ENCODE results near the gene CNNM2. TPM values are rescaled to one million over a fixed set of nuclear protein-coding genes. Genes with fewer than 3 reads are reported as not detected.
"Not testable (repeated sequence)": the region's sequence is repeated elsewhere in the genome, so short reads cannot be mapped to it uniquely, and the experiment has no call there.

Gene CNNM2
- polyA plus RNA-seq, 3 donors, result 1.0 to 3.2 (median 1.9) TPM

- H3K27ac ChIP-seq (ENCODE audit: low read depth, low read length), result no peak overlapping the region
- 76 to 91% (median 89%) methylated on average over 5 of the region's 5 CpGs for WGBS, 3 donors
Observed at GRCh38 chr10:102960157-102960556, 42.1 kb downstream of the CNNM2 start.

GRCh38 chr10:102962267-102962666, 44.2 kb downstream of the CNNM2 start:
- H3K27ac ChIP-seq (ENCODE audit: low read depth, low read length), result no peak overlapping the region
- 92 to 94% (median 93%) methylated on average over 1 of the region's 1 CpG for WGBS, 3 donors

- WGBS, 3 donors, result 67 to 84% (median 81%) methylated on average over 6 of the region's 6 CpGs
- no peak overlapping the region for H3K27ac ChIP-seq (ENCODE audit: low read depth, low read length)
Observed at GRCh38 chr10:102962951-102963755, 45.1 kb downstream of the CNNM2 start.

GRCh38 chr10:102963756-102964025, 45.6 kb downstream of the CNNM2 start:
- H3K27ac ChIP-seq (ENCODE audit: low read depth, low read length), result no peak overlapping the region
- WGBS, 3 donors, result 79 to 94% (median 94%) methylated on average over 2 of the region's 2 CpGs

- 96 to 100% (median 98%) methylated on average over 2 of the region's 2 CpGs for WGBS, 3 donors
- H3K27ac ChIP-seq (ENCODE audit: low read depth, low read length), result not testable (repeated sequence)
Observed at GRCh38 chr10:102964064-102964463, 46.0 kb downstream of the CNNM2 start.

- H3K27ac ChIP-seq (ENCODE audit: low read depth, low read length), result no peak overlapping the region
- 95 to 96% (median 95%) methylated on average over 8 of the region's 8 CpGs for WGBS, 3 donors
Observed at GRCh38 chr10:102964713-102965112, 46.6 kb downstream of the CNNM2 start.

GRCh38 chr10:102965311-102965851, 47.3 kb downstream of the CNNM2 start:
- WGBS, 3 donors, result 49 to 75% (median 52%) methylated on average over 7 of the region's 7 CpGs
- H3K27ac ChIP-seq (ENCODE audit: low read depth, low read length), result no peak overlapping the region

- no peak overlapping the region for H3K27ac ChIP-seq (ENCODE audit: low read depth, low read length)
Observed at GRCh38 chr10:102967123-102967522, 49.0 kb downstream of the CNNM2 start.

- WGBS, 3 donors, result 70 to 88% (median 87%) methylated on average over 1 of the region's 1 CpG
- H3K27ac ChIP-seq (ENCODE audit: low read depth, low read length), result no peak overlapping the region
Observed at GRCh38 chr10:102970562-102971340, 52.7 kb downstream of the CNNM2 start.

- 69% methylated on average over 2 of the region's 2 CpGs for WGBS, 3 donors
- H3K27ac ChIP-seq (ENCODE audit: low read depth, low read length), result no peak overlapping the region
Observed at GRCh38 chr10:102975483-102976379, 57.6 kb downstream of the CNNM2 start.

GRCh38 chr10:102976380-102976726, 58.3 kb downstream of the CNNM2 start:
- not testable (repeated sequence) for H3K27ac ChIP-seq (ENCODE audit: low read depth, low read length)
- 54 to 98% (median 90%) methylated on average over 3 of the region's 3 CpGs for WGBS, 3 donors

GRCh38 chr10:102982296-102982695, 64.2 kb downstream of the CNNM2 start:
- 48 to 82% (median 58%) methylated on average over 2 of the region's 2 CpGs for WGBS, 3 donors
- H3K27ac ChIP-seq (ENCODE audit: low read depth, low read length), result no peak overlapping the region

GRCh38 chr10:102984086-102984485, 66.0 kb downstream of the CNNM2 start:
- 95 to 98% (median 95%) methylated on average over 1 of the region's 1 CpG for WGBS, 3 donors

GRCh38 chr10:102985811-102986210, 67.7 kb downstream of the CNNM2 start:
- WGBS, 3 donors, result 88 to 94% (median 91%) methylated on average over 1 of the region's 1 CpG
- H3K27ac ChIP-seq (ENCODE audit: low read depth, low read length), result no peak overlapping the region

More at GRCh38 chr10:102984086-102984485, 66.0 kb downstream of the CNNM2 start:
- no peak overlapping the region for H3K27ac ChIP-seq (ENCODE audit: low read depth, low read length)

- H3K27ac ChIP-seq (ENCODE audit: low read depth, low read length), result no peak overlapping the region
- WGBS, 3 donors, result 45 to 60% (median 50%) methylated on average over 8 of the region's 8 CpGs
Observed at GRCh38 chr10:102988404-102989314, 70.6 kb downstream of the CNNM2 start.

GRCh38 chr10:102994531-102995295, 76.6 kb downstream of the CNNM2 start:
- WGBS, 3 donors, result 78 to 90% (median 88%) methylated on average over 5 of the region's 5 CpGs
- H3K27ac ChIP-seq (ENCODE audit: low read depth, low read length), result no peak overlapping the region

- H3K27ac ChIP-seq (ENCODE audit: low read depth, low read length), result no peak overlapping the region
Observed at GRCh38 chr10:102996876-102997275, 78.8 kb downstream of the CNNM2 start.
